Measurements from ENCODE around the gene TXK.

The TXK gene

GRCh38 chr4:48102303-48102702 lies 31.7 kb downstream of the TXK start:
- DNase-seq = no peak

GRCh38 chr4:48100256-48100655 lies 33.8 kb downstream of the TXK start:
- no peak for DNase-seq

- no peak for DNase-seq
These were observed 38.6 kb downstream of the TXK start for GRCh38 chr4:48095441-48095840.

- no peak for DNase-seq
These were observed 40.0 kb downstream of the TXK start for GRCh38 chr4:48093991-48094416.

- DNase-seq = no peak
These were observed 43.4 kb downstream of the TXK start for GRCh38 chr4:48090621-48091020.

- DNase-seq = no peak
These were observed 48.0 kb downstream of the TXK start for GRCh38 chr4:48085821-48086589.

- DNase-seq = no peak
These were observed 51.1 kb downstream of the TXK start for GRCh38 chr4:48082956-48083355.

GRCh38 chr4:48081196-48081595 lies 52.9 kb downstream of the TXK start:
- no peak for DNase-seq

GRCh38 chr4:48079972-48080391 lies 54.1 kb downstream of the TXK start:
- no peak for DNase-seq

- no peak for DNase-seq
These were observed 55.0 kb downstream of the TXK start for GRCh38 chr4:48078862-48079655.

- DNase-seq = no peak
These were observed 55.6 kb downstream of the TXK start for GRCh38 chr4:48078425-48078824.

- DNase-seq = no peak
These were observed 59.4 kb downstream of the TXK start for GRCh38 chr4:48074657-48075056.

GRCh38 chr4:48073567-48074103 lies 60.4 kb downstream of the TXK start:
- DNase-seq = no peak

GRCh38 chr4:48071191-48071590 lies 62.9 kb downstream of the TXK start:
- no peak for DNase-seq

GRCh38 chr4:48069026-48069425 lies 65.0 kb downstream of the TXK start:
- no peak for DNase-seq

GRCh38 chr4:48068182-48068581 lies 65.9 kb downstream of the TXK start:
- DNase-seq = no peak

GRCh38 chr4:48067536-48067935 lies 66.5 kb downstream of the TXK start:
- DNase-seq = no peak

- no peak for DNase-seq
These were observed 68.4 kb downstream of the TXK start for GRCh38 chr4:48065587-48066052.

- no peak for DNase-seq
These were observed 69.7 kb downstream of the TXK start for GRCh38 chr4:48064349-48064748.

- DNase-seq = no peak
These were observed 75.2 kb downstream of the TXK start for GRCh38 chr4:48058617-48059530.

GRCh38 chr4:48051078-48051477 lies 83.0 kb downstream of the TXK start:
- DNase-seq = no peak

GRCh38 chr4:48049483-48049882 lies 84.6 kb downstream of the TXK start:
- DNase-seq = no peak

- DNase-seq = no peak
These were observed 86.2 kb downstream of the TXK start for GRCh38 chr4:48047896-48048295.

Data from NCI-H187 (cell line).